HG03565 (cell line): ENCODE results near the gene GAS2L2.
"Not testable (repeated sequence)": the region's sequence is repeated elsewhere in the genome, so short reads cannot be mapped to it uniquely, and the experiment has no call there.

Experiments
- ATAC-seq: cut with Tn5 transposase; IDR thresholded peaks from one replicate; pipeline ENCODE4 v1.9.1; 2021; ENCODE audit warnings: mild to moderate bottlenecking, moderate library complexity; ENCODE audit not compliant: unreplicated experiment

The GAS2L2 gene

DNA sequence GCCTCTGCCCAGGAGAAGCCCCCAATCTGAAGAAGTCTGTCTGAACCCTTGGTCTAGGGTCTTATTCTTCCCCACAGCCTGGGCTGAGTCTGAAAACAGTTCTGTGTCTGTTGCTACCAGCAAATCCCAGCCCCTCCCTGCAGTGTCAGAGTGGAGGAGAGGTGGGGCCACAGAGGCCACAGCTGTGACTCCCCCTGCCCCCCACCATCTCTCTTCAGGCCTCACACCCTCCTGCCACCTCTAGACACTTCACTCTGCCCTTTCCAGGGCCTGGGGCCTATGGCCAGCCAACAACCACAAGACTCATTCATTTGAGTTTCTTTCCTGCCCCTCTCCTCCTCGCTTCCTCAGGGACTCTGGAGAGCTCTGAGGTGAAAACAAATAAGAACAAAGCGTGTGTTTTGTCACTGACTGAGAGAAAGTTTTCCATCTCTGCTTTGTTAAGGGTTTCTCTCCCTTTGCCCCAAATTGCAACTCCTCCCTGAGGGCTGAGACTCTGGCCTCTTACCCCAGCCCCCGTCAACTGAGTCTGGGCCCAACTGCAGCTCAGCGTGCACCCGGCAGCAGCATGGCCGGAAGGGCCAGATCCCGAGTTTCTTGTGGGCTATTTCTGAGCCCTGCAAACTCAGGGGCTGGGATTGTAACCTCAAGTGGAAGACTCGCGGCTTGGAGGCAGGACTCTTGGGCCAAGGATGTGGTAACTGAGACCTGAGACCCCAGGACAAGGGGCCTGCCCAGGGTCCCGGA is 20.8 kb upstream of the GAS2L2 start:
- no peak for ATAC-seq

DNA sequence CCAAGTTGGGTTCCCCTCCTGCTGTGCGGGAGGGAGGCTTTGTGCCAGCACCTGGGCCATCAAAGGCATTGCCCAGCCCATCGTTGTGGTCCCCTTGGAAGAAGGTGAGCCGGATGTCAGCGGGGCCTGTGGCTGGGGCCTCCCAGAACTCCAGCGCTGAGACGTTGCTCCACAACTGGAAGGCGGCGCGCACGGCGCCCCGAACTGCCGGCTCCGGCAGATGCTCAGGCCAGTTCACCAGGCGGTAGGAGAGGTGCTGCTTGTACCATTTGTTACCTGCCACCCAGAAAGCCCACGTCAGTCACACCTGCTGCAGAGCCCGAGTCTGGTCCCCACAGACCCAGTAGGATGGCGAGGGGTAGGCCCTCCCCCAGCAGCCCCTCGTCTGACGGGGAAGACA is 20.1 kb upstream of the GAS2L2 start:
- ATAC-seq, result no peak

DNA sequence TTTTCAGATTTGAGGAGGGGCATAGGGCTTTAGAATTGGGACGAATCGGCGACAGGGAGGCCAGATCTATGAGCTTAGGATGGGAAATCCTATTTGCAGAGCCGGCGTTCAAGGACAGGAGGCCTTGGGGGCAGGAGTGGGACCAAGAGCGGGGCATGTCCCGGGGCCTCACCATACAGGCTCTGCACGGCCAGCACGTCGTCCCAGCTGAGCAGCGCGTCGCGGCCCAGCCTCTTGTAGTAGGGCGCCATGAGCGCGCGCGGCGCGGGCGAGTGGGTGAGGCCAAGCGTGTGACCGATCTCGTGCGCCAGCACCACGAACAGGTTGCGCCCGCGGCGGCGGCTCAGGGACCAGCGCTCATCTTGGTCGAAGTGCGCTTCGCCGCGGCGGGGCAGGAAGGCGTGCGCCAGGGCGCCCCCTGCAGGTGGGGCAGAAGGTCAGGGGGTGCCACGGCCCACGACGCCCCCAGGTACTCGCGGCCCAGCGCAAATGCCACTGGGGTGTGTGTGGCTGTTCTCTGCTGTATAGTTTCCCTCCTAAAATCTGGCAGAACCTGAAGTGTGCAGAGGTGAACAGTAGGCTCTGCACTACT is 17.0 kb upstream of the GAS2L2 start:
- ATAC-seq, result no peak

DNA sequence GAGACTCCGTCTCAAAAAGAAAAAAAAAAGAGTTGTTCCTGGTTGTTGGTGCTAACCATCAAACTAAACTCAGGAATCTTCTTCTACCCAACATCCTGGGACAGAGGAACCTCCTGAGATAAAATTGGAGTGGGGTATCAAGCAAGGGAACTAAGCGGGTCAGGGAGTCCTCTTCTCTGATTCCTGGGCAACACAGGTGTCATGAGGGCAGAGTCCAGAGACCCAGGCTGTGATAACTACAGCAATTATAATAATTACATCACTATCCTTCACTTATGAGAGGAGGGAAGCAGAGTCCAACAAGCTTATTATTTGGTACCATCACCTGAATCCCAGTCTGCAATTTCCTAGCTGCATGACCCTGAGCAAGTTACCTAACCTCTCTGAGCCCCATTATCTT is 15.8 kb upstream of the GAS2L2 start:
- no peak for ATAC-seq

DNA sequence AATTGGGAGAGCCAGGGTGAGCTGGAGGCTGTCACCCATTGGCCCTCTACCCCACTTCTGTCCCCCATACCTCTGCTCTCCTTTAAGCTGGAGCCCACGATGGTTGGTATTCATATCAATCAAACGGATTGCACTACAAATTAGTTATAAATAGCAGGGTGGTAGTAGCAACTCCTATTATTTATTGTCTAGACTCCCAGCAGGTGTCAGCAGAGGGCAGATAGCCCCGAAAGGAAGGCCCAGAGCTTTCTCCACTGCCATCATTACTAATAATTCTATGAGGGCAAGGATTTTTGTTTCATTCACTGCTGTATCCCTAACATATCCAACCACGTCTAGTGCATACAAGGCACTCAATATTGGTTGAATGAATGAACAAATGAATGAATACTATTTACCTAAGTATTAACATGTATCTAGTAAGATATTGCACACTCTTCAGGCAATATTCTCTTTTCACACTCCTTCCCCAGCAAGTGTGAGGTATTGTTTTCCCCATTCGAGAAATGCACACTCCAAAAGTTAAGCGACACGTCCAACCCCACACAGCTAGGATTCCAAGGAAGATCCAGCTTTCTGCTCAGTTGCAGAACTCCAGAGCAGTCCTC is 14.0 kb upstream of the GAS2L2 start:
- ATAC-seq, result no peak

DNA sequence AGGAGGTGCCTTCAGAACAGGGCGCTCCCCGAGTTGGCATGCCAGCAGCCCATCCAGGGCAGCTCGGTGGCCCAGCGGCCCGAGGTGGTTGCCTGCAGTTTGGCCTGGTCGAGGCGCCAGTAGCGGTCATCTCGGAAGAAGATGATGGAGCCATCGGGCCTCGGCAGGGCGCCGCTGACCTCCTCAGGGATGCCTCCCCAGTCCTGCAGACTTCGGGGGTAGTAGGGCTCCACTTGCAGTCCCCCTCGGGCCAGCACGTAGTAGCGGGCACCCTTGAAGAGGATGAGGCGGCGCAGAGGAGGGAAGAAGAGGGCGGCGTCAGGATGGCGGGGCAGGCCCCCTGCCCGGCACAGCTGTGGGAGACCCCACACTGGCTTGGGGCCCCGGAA is 13.4 kb upstream of the GAS2L2 start:
- no peak for ATAC-seq

DNA sequence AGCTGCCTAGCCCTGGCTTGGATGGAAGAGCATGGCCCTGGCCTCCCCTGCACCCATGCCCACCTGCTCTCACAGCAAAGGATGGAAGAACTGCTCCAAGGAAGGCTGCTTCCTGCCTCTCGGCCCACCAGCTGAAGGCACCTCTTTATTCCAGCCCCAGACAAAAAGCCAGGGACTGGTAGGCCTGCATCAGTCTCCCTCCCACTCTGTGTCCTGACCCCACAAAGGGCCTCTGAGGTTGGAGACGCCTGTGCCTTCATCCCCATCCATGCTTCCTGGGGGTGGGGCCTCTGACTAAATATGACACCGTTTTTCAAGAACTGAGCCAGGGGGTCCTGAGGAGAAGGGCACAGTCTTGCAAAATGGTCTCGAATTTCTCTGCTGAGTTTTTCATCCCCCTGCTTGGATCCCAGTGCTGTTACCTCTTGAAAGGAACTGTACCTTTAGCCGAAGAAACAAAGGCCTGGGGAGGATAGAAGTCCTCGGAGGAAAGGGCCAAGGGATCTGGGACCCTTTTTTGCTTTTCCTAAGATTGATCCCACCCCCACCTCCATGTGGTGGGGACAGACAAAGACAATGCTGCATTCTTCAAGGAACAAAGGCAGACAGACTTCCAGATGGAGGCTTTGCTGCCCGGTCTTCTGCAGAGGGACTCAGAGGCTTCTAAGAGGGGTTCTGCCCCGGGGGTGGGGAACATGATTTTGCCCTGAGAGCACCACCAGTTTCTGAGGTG is 12.9 kb upstream of the GAS2L2 start:
- ATAC-seq, result no peak

DNA sequence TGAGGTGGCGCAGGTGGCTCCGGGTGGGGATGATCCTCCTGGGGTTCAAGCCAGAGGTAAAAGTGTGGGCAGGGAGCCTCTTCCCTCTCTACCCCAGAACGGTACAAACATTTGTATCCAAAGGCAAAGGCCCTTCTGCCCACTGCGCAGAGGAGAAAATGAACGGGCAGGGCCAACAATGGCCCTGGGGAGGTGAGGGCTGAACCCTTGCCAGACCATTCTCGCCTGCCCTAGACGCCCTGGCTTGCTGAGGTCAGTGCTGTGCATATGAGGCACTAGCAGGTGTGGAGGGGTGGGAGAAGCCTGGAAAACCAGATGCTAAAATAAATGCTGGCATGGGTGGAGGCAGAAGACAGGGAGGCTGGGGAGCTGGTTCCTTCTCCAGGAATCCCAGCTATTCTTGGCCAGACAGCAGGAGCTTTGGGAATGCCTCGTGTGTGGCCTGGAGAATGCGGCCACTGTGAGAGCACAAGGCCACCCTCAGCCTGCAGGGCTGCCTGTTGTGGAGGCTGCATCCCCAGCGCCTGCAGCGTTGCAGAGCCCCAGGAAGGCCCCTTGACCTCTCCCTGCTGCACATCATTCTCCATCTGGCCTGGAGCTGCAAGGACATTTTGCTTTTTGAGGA is 12.2 kb upstream of the GAS2L2 start:
- no peak for ATAC-seq

DNA sequence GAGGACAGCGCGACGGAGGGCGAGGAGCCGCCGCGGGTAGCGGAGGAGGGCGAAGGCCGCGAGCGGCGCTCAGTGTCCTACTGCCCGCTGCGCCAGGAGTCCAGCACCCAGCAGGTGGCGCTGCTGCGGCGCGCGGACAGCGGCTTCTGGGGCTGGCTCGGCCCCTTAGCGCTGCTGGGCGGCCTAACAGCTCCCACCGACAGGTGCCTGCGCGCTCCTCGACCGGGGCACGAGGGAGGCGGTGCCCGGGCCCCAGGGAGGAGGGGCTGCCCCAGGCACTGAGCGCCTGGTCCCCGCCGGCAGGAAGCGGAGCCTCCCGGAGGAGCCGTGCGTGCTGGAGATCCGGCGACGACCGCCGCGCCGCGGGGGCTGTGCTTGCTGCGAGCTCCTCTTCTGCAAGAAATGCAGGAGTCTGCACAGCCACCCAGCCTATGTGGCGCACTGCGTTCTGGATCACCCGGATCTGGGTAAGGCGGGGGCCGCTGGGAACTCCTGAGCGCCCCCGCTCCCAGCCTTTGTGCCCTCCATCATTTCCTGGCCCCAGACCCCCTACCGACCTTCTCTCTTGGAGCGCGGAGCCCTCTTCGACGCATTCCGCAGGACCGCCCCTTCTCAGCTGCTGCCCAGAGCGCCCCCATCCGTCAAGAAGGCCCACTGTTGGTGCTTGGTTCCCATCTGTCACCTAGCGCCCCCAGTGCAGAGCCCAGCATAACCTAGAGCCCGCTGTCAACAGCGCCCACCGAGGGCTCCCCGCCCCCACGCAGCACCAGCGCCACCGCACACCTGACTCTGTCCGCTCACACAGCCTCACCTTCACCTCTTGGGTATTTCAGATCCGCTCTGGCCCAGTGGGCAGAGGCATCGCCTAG is 11.3 kb upstream of the GAS2L2 start:
- ATAC-seq, result peak; percentile 80

DNA sequence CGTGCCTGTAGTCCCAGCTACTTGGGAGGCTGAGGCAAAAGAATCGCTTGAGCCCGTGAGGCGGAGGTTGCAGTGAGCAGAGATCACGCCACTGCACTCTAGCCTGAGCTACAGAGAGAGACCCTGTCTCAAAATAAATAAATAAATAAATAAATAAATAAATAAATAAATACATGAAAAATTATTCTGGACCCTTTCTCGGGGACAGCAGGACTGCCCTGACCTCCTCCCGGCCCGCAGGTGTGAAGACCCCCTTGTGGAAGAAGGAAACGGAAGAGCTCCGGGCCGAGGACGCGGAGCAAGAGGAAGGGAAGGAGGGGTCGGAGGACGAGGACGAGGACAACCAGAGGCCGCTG is 10.7 kb upstream of the GAS2L2 start:
- ATAC-seq, result no peak

DNA sequence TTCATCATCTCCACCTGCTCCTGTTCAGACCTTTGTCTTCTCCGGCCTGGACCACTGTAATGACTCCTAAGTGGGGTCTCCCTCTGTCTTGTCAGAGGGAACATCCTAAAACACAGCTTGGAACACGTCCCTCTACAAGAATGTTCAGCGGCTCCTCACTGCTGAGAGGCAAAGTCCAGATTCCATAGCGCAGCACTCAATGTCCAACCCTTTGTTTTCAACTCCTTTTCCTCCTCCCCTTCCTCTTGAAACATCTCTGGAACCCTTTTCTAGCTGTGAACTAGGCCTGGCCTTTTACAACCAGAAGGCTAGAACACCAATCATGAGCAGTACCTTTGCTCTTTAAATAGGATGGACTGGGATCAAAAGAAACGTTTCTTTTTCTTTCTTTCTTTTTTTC is 8.6 kb upstream of the GAS2L2 start:
- no peak for ATAC-seq

DNA sequence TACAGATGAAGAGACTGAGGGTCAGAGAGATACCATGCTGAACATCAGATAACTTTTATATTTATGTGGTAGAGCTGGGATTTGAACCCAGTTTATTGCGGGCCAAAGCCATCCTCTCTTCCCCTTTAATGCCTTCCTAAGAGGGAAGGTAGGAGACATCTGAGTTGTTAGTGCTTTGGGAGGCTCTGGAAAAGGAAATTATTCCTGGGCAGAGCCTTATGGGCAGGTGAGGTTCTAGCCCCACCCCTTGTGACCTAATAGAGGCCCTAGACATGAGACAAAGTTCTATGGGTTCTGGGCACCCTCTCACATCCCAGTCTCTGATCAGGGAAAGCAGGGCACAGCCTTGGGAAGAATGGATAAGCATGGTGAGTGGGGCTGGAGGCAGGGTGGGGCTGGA is 7.5 kb upstream of the GAS2L2 start, which contains the start of gene C17orf50:
Gene C17orf50, plus strand, starts transcription at position 301 of the 400 bp plus-strand sequence. Its CDS starts 55 bp downstream, at position 356.
- no peak for ATAC-seq

DNA sequence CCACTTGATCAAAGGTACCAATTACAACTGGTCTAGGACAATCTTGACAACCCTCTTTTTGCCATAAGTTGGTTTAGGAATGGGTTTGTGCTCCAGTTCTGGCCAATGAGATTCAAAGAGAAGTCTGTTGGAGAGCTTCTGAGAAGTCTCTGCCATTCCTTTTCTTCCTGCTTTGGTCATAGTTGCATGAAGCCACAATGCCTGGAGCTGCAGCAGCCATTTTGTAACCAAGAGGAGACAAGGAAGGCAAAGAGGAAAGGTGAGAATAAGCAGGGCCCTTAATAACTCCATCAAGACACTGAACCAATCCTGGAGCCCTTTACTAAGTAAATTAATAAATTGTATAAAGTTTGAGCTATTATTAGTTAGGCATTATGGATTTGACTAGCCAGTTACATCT is 4.2 kb upstream of the GAS2L2 start:
- no peak for ATAC-seq

DNA sequence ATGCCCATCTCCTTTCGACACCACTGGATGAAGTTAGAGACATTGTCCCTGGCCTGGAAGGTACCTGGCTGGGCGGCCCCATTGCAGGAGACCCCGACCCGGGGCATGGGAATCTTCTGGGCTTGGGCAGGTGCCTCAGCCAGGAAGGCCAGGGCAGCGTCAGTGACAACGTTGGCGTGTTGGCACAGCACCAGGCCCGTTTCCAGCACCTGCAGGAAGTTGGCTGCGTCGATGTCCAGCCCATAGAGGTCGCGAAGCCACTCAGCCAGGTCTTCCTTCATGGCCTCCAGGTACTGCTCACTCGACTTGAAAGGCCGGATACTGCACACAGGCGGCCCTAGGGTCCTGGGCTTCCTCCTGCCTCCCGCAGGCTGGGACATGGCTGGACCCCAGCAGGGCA is 568 bp downstream of the GAS2L2 start:
- ATAC-seq, result no peak

DNA sequence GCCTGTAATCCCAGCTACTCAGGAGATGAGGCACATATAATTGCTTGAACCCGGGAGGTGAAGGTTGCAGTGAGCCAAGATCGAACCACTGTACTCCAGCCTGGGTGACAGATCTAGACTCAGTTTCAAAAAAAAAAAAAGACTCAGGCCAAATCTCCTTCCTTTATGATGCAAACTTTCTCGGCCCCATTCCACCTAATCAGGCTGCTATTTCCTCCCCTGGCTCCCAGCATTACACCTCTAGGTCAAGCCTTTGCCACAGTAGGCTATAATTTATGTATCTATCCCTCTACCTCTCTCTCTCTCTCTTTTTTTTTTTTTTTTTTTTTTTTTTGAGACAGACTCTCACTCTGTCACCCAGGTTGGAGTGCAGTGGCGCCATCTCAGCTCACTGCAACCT is 1.5 kb downstream of the GAS2L2 start:
- ATAC-seq, result not testable (repeated sequence)

DNA sequence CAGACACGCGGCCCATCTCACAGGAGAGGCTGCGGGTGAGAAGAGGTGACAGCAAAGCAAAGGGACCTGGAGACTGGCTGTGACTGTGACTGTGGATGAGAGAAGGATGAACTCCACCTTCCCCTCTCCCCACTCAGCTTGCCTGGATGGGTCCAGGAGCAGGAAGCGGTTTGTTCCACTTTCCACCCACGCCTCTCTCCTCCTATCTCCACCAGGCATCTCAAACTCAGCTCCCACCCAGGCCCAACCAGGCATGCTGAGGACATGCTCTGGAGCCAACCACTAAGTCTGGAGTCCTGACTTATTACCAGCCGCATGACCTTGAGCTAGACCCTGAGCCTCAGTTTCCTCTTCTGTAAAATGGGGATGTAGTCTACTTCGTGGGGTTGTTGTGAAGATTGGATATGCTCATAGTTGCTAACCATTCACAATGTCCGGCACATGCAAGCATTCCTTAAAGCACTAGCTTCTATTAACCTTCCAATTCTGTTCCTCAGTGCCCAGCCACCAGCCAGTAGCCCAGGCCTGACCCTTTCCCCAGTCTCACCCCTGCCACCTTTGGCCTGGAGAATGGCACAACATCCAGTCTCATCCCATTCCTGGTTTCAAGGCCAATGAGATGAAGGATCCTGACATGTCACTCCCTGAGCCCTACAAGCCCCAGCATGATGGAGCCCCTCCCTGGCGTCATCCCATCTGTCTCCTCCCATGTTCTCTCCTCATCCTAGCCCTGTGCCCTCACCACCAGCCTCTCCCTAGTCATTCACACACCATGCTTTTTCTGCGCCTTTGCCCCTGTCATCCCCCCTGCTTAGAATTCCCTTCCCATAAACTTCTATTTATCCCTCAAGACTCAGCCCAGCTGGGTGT is 2.3 kb downstream of the GAS2L2 start:
- no peak for ATAC-seq

DNA sequence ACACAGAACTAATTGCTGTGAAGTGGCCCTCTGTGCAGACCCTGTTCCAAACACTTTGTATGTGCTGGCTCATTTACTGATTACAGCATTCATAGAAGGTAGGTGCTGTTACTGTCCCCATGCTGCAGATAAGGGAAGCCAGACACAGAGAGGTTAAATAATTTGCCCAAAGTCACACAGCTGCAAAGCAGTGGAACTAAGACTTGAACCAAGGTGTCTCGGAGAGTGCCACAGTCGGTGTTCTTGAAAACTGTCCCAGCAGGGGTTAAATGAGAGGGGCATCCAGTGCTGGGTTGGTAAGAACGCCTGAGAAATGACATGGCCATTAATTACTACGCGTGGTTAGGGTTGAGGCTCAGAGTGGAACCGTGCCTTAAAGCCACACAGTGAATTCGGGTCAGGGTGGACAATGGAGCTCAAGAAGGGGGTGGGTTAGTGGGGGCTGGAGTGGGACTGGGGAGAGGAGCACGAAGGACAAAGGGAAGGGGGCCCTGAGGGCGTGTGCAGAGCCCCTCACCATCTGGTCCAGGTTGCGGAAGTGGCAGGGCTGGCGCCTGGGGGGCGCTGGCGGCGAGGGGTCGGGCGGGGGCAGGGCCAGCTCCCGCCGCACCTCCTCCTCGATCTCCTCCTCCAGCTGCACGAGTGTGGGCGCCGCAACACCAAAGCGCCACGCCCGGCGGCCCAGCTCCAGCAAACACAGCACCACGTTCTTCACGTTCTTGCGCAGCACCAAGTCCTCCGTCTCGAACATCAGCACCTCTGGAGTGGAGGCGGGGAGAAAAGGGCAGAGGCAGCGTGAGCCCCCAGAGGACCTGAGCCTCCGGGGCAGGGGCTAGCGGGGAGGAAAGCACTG is 3.3 kb downstream of the GAS2L2 start:
- ATAC-seq, result no peak

DNA sequence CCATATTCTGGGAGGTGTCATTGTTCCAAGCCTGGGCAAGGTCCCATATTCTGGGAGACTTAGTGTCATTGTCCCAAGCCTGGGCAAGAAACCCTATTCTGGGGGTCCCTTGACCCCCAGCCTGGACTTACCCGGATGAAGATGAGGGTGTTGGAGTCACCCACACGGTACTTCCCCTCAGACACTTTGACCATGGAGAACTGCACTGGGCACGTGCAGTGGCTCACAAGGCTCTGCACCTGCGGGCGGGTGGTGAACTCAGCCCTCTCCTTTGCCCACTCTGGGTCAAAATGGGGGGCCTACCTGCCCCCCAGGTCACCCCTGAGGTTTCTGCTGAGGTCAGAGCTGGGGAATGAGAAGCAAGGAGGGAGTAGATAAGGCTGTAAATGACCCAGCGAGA is 4.1 kb downstream of the GAS2L2 start:
- ATAC-seq, result no peak
